NT2/D1 (cell line): ENCODE data around the gene APOD.

Experiments
- YY1 ChIP-seq: IDR thresholded peaks from 2 replicates; pipeline ENCODE4 v1.6.1; 2011; ENCODE audit not compliant: insufficient read length, insufficient read depth
- ZNF274 ChIP-seq: IDR thresholded peaks from 2 replicates; pipeline ENCODE4 v1.6.1; 2011; ENCODE audit warnings: mild to moderate bottlenecking, low read depth, low read length

GRCh38 chr3:195556390-195556789 is 27.4 kb downstream of the APOD start:
- TF ChIP-seq ZNF274 = no peak
- TF ChIP-seq YY1 = no peak
